Activated T-cell treated with anti-CD3 and anti-CD28 coated beads, Interleukin-2, amount 50 U/mL, for 4 hours (primary cell): ENCODE measurements around the gene SEC23A. TPM values are rescaled to one million over a fixed set of nuclear protein-coding genes. Genes with fewer than 3 reads are reported as not detected.
"Not testable (repeated sequence)": the region's sequence is repeated elsewhere in the genome, so short reads cannot be mapped to it uniquely, and the experiment has no call there.

Experiments
- ATAC-seq, 2 donors: fragments of 200-7000 bp; cut with Tn5 transposase; one replicate each; pipeline ENCODE4 v1.10.0; 2021
- DNase-seq: peaks from one replicate; pipeline ENCODE4 v3.0.0-alpha.2; 2020
- H3K27me3 Mint-ChIP-seq: one replicate; pipeline ENCODE4 v1.8.0; 2021; ENCODE audit warnings: low read depth, mixed read lengths
- H3K36me3 Mint-ChIP-seq: one replicate; pipeline ENCODE4 v1.8.0; 2022; ENCODE audit warnings: mixed read lengths; ENCODE audit not compliant: insufficient read depth
- H3K4me1 Mint-ChIP-seq: one replicate; pipeline ENCODE4 v1.8.0; 2021; ENCODE audit warnings: low read depth, mixed read lengths
- H3K4me3 Mint-ChIP-seq: one replicate; pipeline ENCODE4 v1.8.0; 2021; ENCODE audit warnings: mild to moderate bottlenecking, moderate library complexity, mixed read lengths
- H3K9me3 Mint-ChIP-seq: one replicate; pipeline ENCODE4 v1.8.0; 2021; ENCODE audit warnings: mixed read lengths
- total RNA-seq, 3 donors: library from RNA; stranded (reverse); gene quantifications; one replicate each; pipeline ENCODE4 v1.2.1, GENCODE V29; 2021

The SEC23A gene
- total RNA-seq, 3 donors from 2014 or later = 33.8 to 46.5 (median 33.8) TPM

- no peaks in the 10 kb centered on the region for H3K4me1 Mint-ChIP-seq
- DNase-seq = no peak
- peaks cover 31% of the 10 kb centered on the region for H3K36me3 Mint-ChIP-seq
- H3K4me3 Mint-ChIP-seq = no peak overlapping the region
- no peaks in the 10 kb centered on the region for H3K9me3 Mint-ChIP-seq
- no peak for ATAC-seq
- H3K27me3 Mint-ChIP-seq = no peaks in the 10 kb centered on the region
Observed at GRCh38 chr14:39029789-39030188, 73.2 kb downstream of the SEC23A start.

GRCh38 chr14:39028620-39029019, 74.4 kb downstream of the SEC23A start:
- Mint-ChIP-seq H3K9me3 (no peaks in the 10 kb centered on the region), H3K4me3 (no peak overlapping the region), H3K4me1 (no peaks in the 10 kb centered on the region), H3K27me3 (no peaks in the 10 kb centered on the region), H3K36me3 (peaks cover 31% of the 10 kb centered on the region)
- DNase-seq (no peak), ATAC-seq (no peak)

- no peaks in the 10 kb centered on the region for H3K27me3 Mint-ChIP-seq
- no peaks in the 10 kb centered on the region for H3K4me1 Mint-ChIP-seq
- no peak for DNase-seq
- peaks cover 21% of the 10 kb centered on the region for H3K36me3 Mint-ChIP-seq
- H3K4me3 Mint-ChIP-seq = no peak overlapping the region
- no peaks in the 10 kb centered on the region for H3K9me3 Mint-ChIP-seq
- no peak for ATAC-seq
Observed at GRCh38 chr14:39025810-39026627, 77.0 kb downstream of the SEC23A start.

GRCh38 chr14:39025250-39025809, 77.7 kb downstream of the SEC23A start:
- no peaks in the 10 kb centered on the region for H3K9me3 Mint-ChIP-seq
- peaks cover 14% of the 10 kb centered on the region for H3K36me3 Mint-ChIP-seq
- H3K27me3 Mint-ChIP-seq = no peaks in the 10 kb centered on the region
- ATAC-seq (no peak), DNase-seq (no peak)
- H3K4me1 Mint-ChIP-seq = no peaks in the 10 kb centered on the region
- H3K4me3 Mint-ChIP-seq = no peak overlapping the region

- no peak overlapping the region for H3K4me3 Mint-ChIP-seq
- peaks cover 4% of the 10 kb centered on the region for H3K36me3 Mint-ChIP-seq
- no peaks in the 10 kb centered on the region for H3K27me3 Mint-ChIP-seq
- DNase-seq = no peak
- no peak for ATAC-seq
- no peaks in the 10 kb centered on the region for H3K9me3 Mint-ChIP-seq
- no peaks in the 10 kb centered on the region for H3K4me1 Mint-ChIP-seq
Observed at GRCh38 chr14:39023939-39024871, 78.8 kb downstream of the SEC23A start.

- not testable (repeated sequence) for ATAC-seq, H3K9me3 Mint-ChIP-seq, DNase-seq, H3K4me1 Mint-ChIP-seq, H3K4me3 Mint-ChIP-seq, H3K27me3 Mint-ChIP-seq, H3K36me3 Mint-ChIP-seq
Observed at GRCh38 chr14:39017096-39018016, 85.7 kb downstream of the SEC23A start.

GRCh38 chr14:39016733-39017095, 86.3 kb downstream of the SEC23A start:
- H3K4me3 Mint-ChIP-seq = no peak overlapping the region
- no peaks in the 10 kb centered on the region for H3K27me3 Mint-ChIP-seq
- no peaks in the 10 kb centered on the region for H3K36me3 Mint-ChIP-seq

GRCh38 chr14:39015964-39016577, 87.0 kb downstream of the SEC23A start:
- H3K36me3 Mint-ChIP-seq = no peaks in the 10 kb centered on the region
- ATAC-seq (no peak), DNase-seq (no peak)
- no peaks in the 10 kb centered on the region for H3K9me3 Mint-ChIP-seq
- H3K4me3 Mint-ChIP-seq = no peak overlapping the region
- no peaks in the 10 kb centered on the region for H3K4me1 Mint-ChIP-seq
- no peaks in the 10 kb centered on the region for H3K27me3 Mint-ChIP-seq

More at GRCh38 chr14:39016733-39017095, 86.3 kb downstream of the SEC23A start:
- DNase-seq (no peak), ATAC-seq (no peak)
- H3K4me1 Mint-ChIP-seq = no peaks in the 10 kb centered on the region
- no peaks in the 10 kb centered on the region for H3K9me3 Mint-ChIP-seq

- Mint-ChIP-seq H3K4me1 (no peaks in the 10 kb centered on the region), H3K9me3 (no peaks in the 10 kb centered on the region), H3K36me3 (no peaks in the 10 kb centered on the region), H3K27me3 (no peaks in the 10 kb centered on the region), H3K4me3 (no peak overlapping the region)
- DNase-seq (no peak), ATAC-seq (no peak)
Observed at GRCh38 chr14:39015360-39015961, 87.6 kb downstream of the SEC23A start.

- Mint-ChIP-seq H3K36me3 (no peaks in the 10 kb centered on the region), H3K4me3 (no peak overlapping the region), H3K27me3 (no peaks in the 10 kb centered on the region), H3K4me1 (no peaks in the 10 kb centered on the region), H3K9me3 (no peaks in the 10 kb centered on the region)
- DNase-seq (no peak), ATAC-seq (no peak)
Observed at GRCh38 chr14:39014460-39014859, 88.6 kb downstream of the SEC23A start.

GRCh38 chr14:39008965-39009364, 94.1 kb downstream of the SEC23A start:
- DNase-seq, ATAC-seq, H3K4me3 Mint-ChIP-seq, H3K9me3 Mint-ChIP-seq, H3K27me3 Mint-ChIP-seq, H3K36me3 Mint-ChIP-seq, H3K4me1 Mint-ChIP-seq: not testable (repeated sequence)

- H3K36me3 Mint-ChIP-seq = no peaks in the 10 kb centered on the region
- H3K9me3 Mint-ChIP-seq = no peaks in the 10 kb centered on the region
- H3K4me1 Mint-ChIP-seq = no peaks in the 10 kb centered on the region
- ATAC-seq = no peak
- no peak for DNase-seq
- peaks cover 10% of the 10 kb centered on the region for H3K27me3 Mint-ChIP-seq
- no peak overlapping the region for H3K4me3 Mint-ChIP-seq
Observed at GRCh38 chr14:39006721-39007410, 96.2 kb downstream of the SEC23A start.
